WTC11 (cell line): ENCODE measurements around the gene RGMA. TPM values are rescaled to one million over a fixed set of nuclear protein-coding genes. Genes with fewer than 3 reads are reported as not detected.

Experiments
- ATAC-seq: fragments of 200-7000 bp; cut with Tn5 transposase; 2 replicates; pipeline ENCODE4 v1.10.0; 2021; ENCODE audit warnings: mild to moderate bottlenecking, moderate library complexity
- CTCF ChIA-PET: fragments of 300-600 bp; sonication (Branson Sonifier 250); formaldehyde crosslinking; loops from one replicate; lab custom pipeline; 2021; ENCODE audit warnings: antibody characterized with exemption; lab: Charles Lee
- POLR2A ChIA-PET: fragments of 350-600 bp; sonication (Branson Sonifier 250); formaldehyde crosslinking; loops from one replicate; lab custom pipeline; 2021; ENCODE audit warnings: antibody characterized with exemption; lab: Charles Lee
- DNase-seq: peaks from one replicate; pipeline ENCODE4 v3.0.0; 2021; ENCODE audit warnings: low spot score
- H3K27ac Mint-ChIP-seq: 2 replicates; pipeline ENCODE4 v1.8.0; 2021; ENCODE audit warnings: mixed read lengths
- H3K27me3 Mint-ChIP-seq: 2 replicates; pipeline ENCODE4 v1.8.0; 2021; ENCODE audit warnings: low read depth, mild to moderate bottlenecking, moderate library complexity, mixed read lengths
- H3K36me3 Mint-ChIP-seq: 2 replicates; pipeline ENCODE4 v1.8.0; 2021; ENCODE audit warnings: mixed read lengths
- H3K4me1 Mint-ChIP-seq: 2 replicates; pipeline ENCODE4 v1.8.0; 2022; ENCODE audit warnings: mixed read lengths
- H3K4me3 Mint-ChIP-seq: 2 replicates; pipeline ENCODE4 v1.8.0; 2021; ENCODE audit warnings: mild to moderate bottlenecking, moderate library complexity, mixed read lengths
- H3K9me3 Mint-ChIP-seq: 2 replicates; pipeline ENCODE4 v1.8.0; 2021; ENCODE audit warnings: mixed read lengths
- ARID4B ChIP-seq: sonication (generic); formaldehyde crosslinking; IDR thresholded peaks from 2 replicates; pipeline ENCODE4 v1.8.0; 2023; ENCODE audit warnings: missing genetic modification reagents, mild to moderate bottlenecking, borderline replicate concordance
- ETV6 ChIP-seq: sonication (generic); formaldehyde crosslinking; IDR thresholded peaks from 2 replicates; pipeline ENCODE4 v1.8.1; 2022; ENCODE audit warnings: mild to moderate bottlenecking, missing genetic modification reagents
- GRHL2 ChIP-seq: fragments of 250-450 bp; sonication (Bioruptor Pico); IDR thresholded peaks from 2 replicates; pipeline ENCODE4 v1.8.0; 2022; ENCODE audit warnings: mild to moderate bottlenecking, moderate library complexity; ENCODE audit not compliant: insufficient replicate concordance, severe bottlenecking
- IRF2 ChIP-seq: sonication (generic); formaldehyde crosslinking; IDR thresholded peaks from 2 replicates; pipeline ENCODE4 v1.8.0; 2022; ENCODE audit warnings: low read depth, missing genetic modification reagents, borderline replicate concordance
- NFATC4 ChIP-seq: fragments of 250-450 bp; sonication (Bioruptor Pico); IDR thresholded peaks from 2 replicates; pipeline ENCODE4 v1.9.0; 2021; ENCODE audit warnings: mild to moderate bottlenecking
- OVOL2 ChIP-seq: fragments of 250-450 bp; sonication (Bioruptor Pico); IDR thresholded peaks from 2 replicates; pipeline ENCODE4 v1.9.0; 2021; ENCODE audit warnings: mild to moderate bottlenecking, borderline replicate concordance
- RORB ChIP-seq: fragments of 250-450 bp; sonication (Bioruptor Pico); IDR thresholded peaks from 2 replicates; pipeline ENCODE4 v1.9.0; 2021; ENCODE audit warnings: mild to moderate bottlenecking
- SOX15 ChIP-seq: fragments of 250-450 bp; sonication (Bioruptor Pico); IDR thresholded peaks from 2 replicates; pipeline ENCODE4 v1.9.0; 2021; ENCODE audit warnings: mild to moderate bottlenecking
- ZBTB21 ChIP-seq: sonication (generic); formaldehyde crosslinking; IDR thresholded peaks from 2 replicates; pipeline ENCODE4 v1.8.1; 2023; ENCODE audit warnings: mild to moderate bottlenecking, missing genetic modification reagents, borderline replicate concordance
- ZNF121 ChIP-seq: sonication (generic); formaldehyde crosslinking; IDR thresholded peaks from 2 replicates; pipeline ENCODE4 v1.8.0; 2023; ENCODE audit warnings: missing genetic modification reagents
- ZNF671 ChIP-seq: fragments of 250-450 bp; sonication (Bioruptor Pico); IDR thresholded peaks from 2 replicates; pipeline ENCODE4 v1.8.0; 2021; ENCODE audit warnings: mild to moderate bottlenecking
- total RNA-seq: library from RNA; stranded (reverse); gene quantifications from 3 replicates; pipeline ENCODE4 v1.2.3, GENCODE V29; 2021
- TF ChIP-seq, protein P1 (sequence below): sonication (generic); formaldehyde crosslinking; IDR thresholded peaks from 2 replicates; pipeline ENCODE4 v1.8.0; 2023; ENCODE audit warnings: missing genetic modification reagents
- TF ChIP-seq, protein P2 (sequence below): sonication (generic); formaldehyde crosslinking; IDR thresholded peaks from 2 replicates; pipeline ENCODE4 v1.8.0; 2022; ENCODE audit warnings: mild to moderate bottlenecking, missing genetic modification reagents
- TF ChIP-seq, protein P3 (sequence below): sonication (generic); formaldehyde crosslinking; IDR thresholded peaks from 2 replicates; pipeline ENCODE4 v1.8.0; 2022; ENCODE audit warnings: mild to moderate bottlenecking, missing genetic modification reagents
- TF ChIP-seq, protein P4 (sequence below): sonication (generic); formaldehyde crosslinking; IDR thresholded peaks from 2 replicates; pipeline ENCODE4 v1.8.1; 2023; ENCODE audit warnings: mild to moderate bottlenecking, missing genetic modification reagents, borderline replicate concordance
- TF ChIP-seq, protein P5 (sequence below): sonication (generic); formaldehyde crosslinking; IDR thresholded peaks from 2 replicates; pipeline ENCODE4 v1.8.1; 2022; ENCODE audit warnings: missing genetic modification reagents, borderline replicate concordance

Gene RGMA
- total RNA-seq, 1 experiment from 2014 or later, result 47.2 TPM

DNA sequence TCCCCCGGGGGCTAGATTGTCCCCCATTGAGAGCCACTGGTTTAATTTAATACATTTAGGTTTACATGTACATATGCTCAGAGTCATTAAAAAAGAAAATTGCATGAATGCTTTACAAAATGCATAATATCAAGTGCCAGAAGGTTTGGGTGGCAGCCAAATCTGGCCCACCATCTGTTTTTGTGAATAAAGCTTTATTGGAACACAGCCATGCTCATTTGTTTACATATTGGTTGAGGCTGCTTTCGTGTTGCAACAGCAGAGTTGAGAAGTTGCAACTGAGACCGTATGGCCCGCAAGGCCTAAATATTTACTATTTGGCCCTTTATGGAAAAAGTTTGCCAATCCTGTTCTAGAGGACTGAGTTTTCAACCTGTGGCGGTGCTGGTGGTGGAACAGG, 32.1 kb upstream of the RGMA start:
- ChIA-PET POLR2A (no interaction called here), CTCF (no interaction called here)
- Mint-ChIP-seq H3K4me1 (no peaks in the 10 kb centered on the region), H3K4me3 (no peak overlapping the region), H3K27me3 (no peaks in the 10 kb centered on the region; the same call in none of the 2 replicates), H3K9me3 (no peaks in the 10 kb centered on the region), H3K36me3 (no peaks in the 10 kb centered on the region), H3K27ac (no peak overlapping the region)
- DNase-seq (no peak), ATAC-seq (no peak)
- TF ChIP-seq, protein P1, sequence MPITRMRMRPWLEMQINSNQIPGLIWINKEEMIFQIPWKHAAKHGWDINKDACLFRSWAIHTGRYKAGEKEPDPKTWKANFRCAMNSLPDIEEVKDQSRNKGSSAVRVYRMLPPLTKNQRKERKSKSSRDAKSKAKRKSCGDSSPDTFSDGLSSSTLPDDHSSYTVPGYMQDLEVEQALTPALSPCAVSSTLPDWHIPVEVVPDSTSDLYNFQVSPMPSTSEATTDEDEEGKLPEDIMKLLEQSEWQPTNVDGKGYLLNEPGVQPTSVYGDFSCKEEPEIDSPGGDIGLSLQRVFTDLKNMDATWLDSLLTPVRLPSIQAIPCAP (CRISPR knock-in tag), result no peak
- TF ChIP-seq SOX15 (CRISPR knock-in tag) (no peak), OVOL2 (CRISPR knock-in tag) (no peak), NFATC4 (CRISPR knock-in tag) (no peak), RORB (CRISPR knock-in tag) (no peak), ZBTB21 (no peak), ZNF671 (CRISPR knock-in tag) (no peak), ARID4B (CRISPR knock-in tag) (no peak), ZNF121 (CRISPR knock-in tag) (no peak), ETV6 (no peak), IRF2 (CRISPR knock-in tag) (no peak), GRHL2 (no peak)
- TF ChIP-seq, protein P2, sequence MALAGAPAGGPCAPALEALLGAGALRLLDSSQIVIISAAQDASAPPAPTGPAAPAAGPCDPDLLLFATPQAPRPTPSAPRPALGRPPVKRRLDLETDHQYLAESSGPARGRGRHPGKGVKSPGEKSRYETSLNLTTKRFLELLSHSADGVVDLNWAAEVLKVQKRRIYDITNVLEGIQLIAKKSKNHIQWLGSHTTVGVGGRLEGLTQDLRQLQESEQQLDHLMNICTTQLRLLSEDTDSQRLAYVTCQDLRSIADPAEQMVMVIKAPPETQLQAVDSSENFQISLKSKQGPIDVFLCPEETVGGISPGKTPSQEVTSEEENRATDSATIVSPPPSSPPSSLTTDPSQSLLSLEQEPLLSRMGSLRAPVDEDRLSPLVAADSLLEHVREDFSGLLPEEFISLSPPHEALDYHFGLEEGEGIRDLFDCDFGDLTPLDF (CRISPR knock-in tag), result no peak
- TF ChIP-seq, protein P3, sequence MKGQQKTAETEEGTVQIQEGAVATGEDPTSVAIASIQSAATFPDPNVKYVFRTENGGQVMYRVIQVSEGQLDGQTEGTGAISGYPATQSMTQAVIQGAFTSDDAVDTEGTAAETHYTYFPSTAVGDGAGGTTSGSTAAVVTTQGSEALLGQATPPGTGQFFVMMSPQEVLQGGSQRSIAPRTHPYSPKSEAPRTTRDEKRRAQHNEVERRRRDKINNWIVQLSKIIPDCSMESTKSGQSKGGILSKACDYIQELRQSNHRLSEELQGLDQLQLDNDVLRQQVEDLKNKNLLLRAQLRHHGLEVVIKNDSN (CRISPR knock-in tag), result no peak
- TF ChIP-seq, protein P4, sequence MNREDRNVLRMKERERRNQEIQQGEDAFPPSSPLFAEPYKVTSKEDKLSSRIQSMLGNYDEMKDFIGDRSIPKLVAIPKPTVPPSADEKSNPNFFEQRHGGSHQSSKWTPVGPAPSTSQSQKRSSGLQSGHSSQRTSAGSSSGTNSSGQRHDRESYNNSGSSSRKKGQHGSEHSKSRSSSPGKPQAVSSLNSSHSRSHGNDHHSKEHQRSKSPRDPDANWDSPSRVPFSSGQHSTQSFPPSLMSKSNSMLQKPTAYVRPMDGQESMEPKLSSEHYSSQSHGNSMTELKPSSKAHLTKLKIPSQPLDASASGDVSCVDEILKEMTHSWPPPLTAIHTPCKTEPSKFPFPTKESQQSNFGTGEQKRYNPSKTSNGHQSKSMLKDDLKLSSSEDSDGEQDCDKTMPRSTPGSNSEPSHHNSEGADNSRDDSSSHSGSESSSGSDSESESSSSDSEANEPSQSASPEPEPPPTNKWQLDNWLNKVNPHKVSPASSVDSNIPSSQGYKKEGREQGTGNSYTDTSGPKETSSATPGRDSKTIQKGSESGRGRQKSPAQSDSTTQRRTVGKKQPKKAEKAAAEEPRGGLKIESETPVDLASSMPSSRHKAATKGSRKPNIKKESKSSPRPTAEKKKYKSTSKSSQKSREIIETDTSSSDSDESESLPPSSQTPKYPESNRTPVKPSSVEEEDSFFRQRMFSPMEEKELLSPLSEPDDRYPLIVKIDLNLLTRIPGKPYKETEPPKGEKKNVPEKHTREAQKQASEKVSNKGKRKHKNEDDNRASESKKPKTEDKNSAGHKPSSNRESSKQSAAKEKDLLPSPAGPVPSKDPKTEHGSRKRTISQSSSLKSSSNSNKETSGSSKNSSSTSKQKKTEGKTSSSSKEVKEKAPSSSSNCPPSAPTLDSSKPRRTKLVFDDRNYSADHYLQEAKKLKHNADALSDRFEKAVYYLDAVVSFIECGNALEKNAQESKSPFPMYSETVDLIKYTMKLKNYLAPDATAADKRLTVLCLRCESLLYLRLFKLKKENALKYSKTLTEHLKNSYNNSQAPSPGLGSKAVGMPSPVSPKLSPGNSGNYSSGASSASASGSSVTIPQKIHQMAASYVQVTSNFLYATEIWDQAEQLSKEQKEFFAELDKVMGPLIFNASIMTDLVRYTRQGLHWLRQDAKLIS (CRISPR knock-in tag), result no peak
- TF ChIP-seq, protein P5, sequence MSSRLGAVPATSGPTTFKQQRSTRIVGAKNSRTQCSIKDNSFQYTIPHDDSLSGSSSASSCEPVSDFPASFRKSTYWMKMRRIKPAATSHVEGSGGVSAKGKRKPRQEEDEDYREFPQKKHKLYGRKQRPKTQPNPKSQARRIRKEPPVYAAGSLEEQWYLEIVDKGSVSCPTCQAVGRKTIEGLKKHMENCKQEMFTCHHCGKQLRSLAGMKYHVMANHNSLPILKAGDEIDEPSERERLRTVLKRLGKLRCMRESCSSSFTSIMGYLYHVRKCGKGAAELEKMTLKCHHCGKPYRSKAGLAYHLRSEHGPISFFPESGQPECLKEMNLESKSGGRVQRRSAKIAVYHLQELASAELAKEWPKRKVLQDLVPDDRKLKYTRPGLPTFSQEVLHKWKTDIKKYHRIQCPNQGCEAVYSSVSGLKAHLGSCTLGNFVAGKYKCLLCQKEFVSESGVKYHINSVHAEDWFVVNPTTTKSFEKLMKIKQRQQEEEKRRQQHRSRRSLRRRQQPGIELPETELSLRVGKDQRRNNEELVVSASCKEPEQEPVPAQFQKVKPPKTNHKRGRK (CRISPR knock-in tag), result no peak
